HG03575 (cell line): ENCODE results near the gene ATXN1.

Experiments
- ATAC-seq: cut with Tn5 transposase; IDR thresholded peaks from one replicate; pipeline ENCODE4 v1.9.1; 2021; ENCODE audit not compliant: unreplicated experiment, insufficient number of reproducible peaks, low FRiP score; ENCODE audit errors: extremely low read depth

ATXN1 gene

GRCh38 chr6:16729183-16729691 is 32.0 kb downstream of the ATXN1 start:
- ATAC-seq, result no peak

GRCh38 chr6:16728513-16729182 is 32.6 kb downstream of the ATXN1 start:
- ATAC-seq, result no peak

GRCh38 chr6:16727996-16728395 is 33.3 kb downstream of the ATXN1 start:
- ATAC-seq, result no peak

GRCh38 chr6:16725145-16725864 is 36.0 kb downstream of the ATXN1 start:
- no peak for ATAC-seq

- no peak for ATAC-seq
These were observed 37.4 kb downstream of the ATXN1 start for GRCh38 chr6:16723826-16724225.

- no peak for ATAC-seq
These were observed 37.9 kb downstream of the ATXN1 start for GRCh38 chr6:16723402-16723801.

- no peak for ATAC-seq
These were observed 38.6 kb downstream of the ATXN1 start for GRCh38 chr6:16722630-16723029.

GRCh38 chr6:16721977-16722376 is 39.3 kb downstream of the ATXN1 start:
- ATAC-seq, result no peak

GRCh38 chr6:16720861-16721260 is 40.4 kb downstream of the ATXN1 start:
- ATAC-seq, result no peak

GRCh38 chr6:16719488-16719887 is 41.8 kb downstream of the ATXN1 start:
- ATAC-seq, result no peak

- ATAC-seq, result no peak
These were observed 42.9 kb downstream of the ATXN1 start for GRCh38 chr6:16718356-16718755.

GRCh38 chr6:16717275-16717942 is 43.9 kb downstream of the ATXN1 start:
- no peak for ATAC-seq

GRCh38 chr6:16716321-16716858 is 44.9 kb downstream of the ATXN1 start:
- no peak for ATAC-seq

GRCh38 chr6:16713597-16713996 is 47.7 kb downstream of the ATXN1 start:
- ATAC-seq, result no peak

- no peak for ATAC-seq
These were observed 48.3 kb downstream of the ATXN1 start for GRCh38 chr6:16712931-16713484.

GRCh38 chr6:16712255-16712930 is 48.9 kb downstream of the ATXN1 start:
- ATAC-seq, result no peak

GRCh38 chr6:16711546-16712254 is 49.6 kb downstream of the ATXN1 start:
- ATAC-seq, result no peak
